ENCODE results near the gene N4BP2L1.

N4BP2L1 gene

DNA sequence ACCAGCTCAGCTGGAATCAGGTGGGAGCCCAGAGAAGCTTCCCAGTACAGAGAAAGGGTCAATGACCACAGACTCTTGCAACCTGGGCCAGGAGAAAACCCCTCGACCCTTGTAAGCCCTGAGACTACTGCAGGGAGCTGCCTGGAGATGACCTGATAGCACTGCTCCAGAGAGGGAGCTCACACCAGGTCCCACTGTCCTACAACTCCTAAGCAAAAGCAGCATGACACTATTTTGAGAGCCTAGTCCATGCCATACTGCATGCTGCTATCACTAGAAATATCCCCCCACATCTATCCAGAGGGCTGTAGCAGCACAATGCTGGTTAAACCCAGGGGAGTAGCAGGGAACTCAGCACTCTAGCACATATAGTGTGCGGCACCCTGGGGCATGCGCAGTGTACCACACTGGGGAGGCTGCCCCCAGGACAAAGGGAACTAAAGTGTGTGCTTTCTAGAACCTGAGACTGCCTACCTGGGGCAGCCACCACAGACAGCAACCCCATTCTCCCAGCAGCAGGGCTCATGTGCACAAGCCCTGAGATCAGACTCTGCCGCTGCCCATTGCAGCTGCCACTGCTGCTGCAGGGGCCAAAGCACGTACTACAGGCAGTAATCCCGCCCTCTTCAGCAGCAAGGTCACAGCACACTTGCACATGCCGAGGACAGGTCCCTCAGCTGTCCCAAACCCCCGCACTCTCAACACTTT lies 27.1 kb upstream of the N4BP2L1 start:
- H3K4me3 ChIP-seq (replicated peaks; ENCODE audit: low read depth, low read length): no peak overlapping the region
- TF ChIP-seq CTCF (IDR thresholded peaks at IDR 0.05; ENCODE audit: insufficient read depth, low read length, poor library complexity, severe bottlenecking): no peak
- DNase-seq (ENCODE audit: extremely low read depth, insufficient read length): no peak
- H3K36me3 ChIP-seq (ENCODE audit: control insufficient read depth, insufficient read depth, low read length): no peaks in the 10 kb centered on the region; the same call in none of the 2 replicates
- H3K27me3 ChIP-seq (replicated peaks; ENCODE audit: control insufficient read depth, insufficient read depth, low read length): no peaks in the 10 kb centered on the region

GRCh38 chr13:32453981-32454380 lies 26.1 kb upstream of the N4BP2L1 start:
- Histone ChIP-seq H3K27me3 (replicated peaks; ENCODE audit: control insufficient read depth, insufficient read depth, low read length) (no peaks in the 10 kb centered on the region), H3K36me3 (ENCODE audit: control insufficient read depth, insufficient read depth, low read length) (no peaks in the 10 kb centered on the region; the same call in none of the 2 replicates), H3K4me3 (replicated peaks; ENCODE audit: low read depth, low read length) (no peak overlapping the region)
- DNase-seq (ENCODE audit: extremely low read depth, insufficient read length): no peak
- no peak for TF ChIP-seq CTCF (IDR thresholded peaks at IDR 0.05; ENCODE audit: insufficient read depth, low read length, poor library complexity, severe bottlenecking)

DNA sequence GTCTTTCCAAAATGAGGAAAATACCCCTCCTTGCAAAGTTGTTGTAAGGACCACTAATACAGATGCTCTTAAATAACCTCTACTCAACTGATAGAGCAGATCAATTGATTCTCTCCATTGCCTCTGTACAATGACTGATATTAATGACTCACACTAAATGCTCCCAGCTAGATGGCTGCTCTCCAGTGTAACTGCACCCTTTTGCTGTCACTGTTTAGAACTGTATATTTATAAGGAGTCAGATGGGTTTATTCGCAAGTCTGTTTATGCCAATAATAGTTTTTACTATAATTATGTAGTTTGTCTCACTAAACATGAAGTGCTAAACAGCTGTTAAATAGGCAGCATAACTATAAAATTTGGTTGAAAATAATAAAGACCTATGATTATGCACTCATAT lies 21.0 kb upstream of the N4BP2L1 start:
- Histone ChIP-seq H3K36me3 (ENCODE audit: control insufficient read depth, insufficient read depth, low read length) (no peaks in the 10 kb centered on the region; the same call in 1 of the 2 replicates), H3K27me3 (replicated peaks; ENCODE audit: control insufficient read depth, insufficient read depth, low read length) (no peaks in the 10 kb centered on the region), H3K4me3 (replicated peaks; ENCODE audit: low read depth, low read length) (no peak overlapping the region)
- TF ChIP-seq CTCF (IDR thresholded peaks at IDR 0.05; ENCODE audit: insufficient read depth, low read length, poor library complexity, severe bottlenecking): no peak
- DNase-seq (ENCODE audit: extremely low read depth, insufficient read length): no peak

GRCh38 chr13:32447894-32448623 lies 20.1 kb upstream of the N4BP2L1 start:
- Histone ChIP-seq H3K27me3 (replicated peaks; ENCODE audit: control insufficient read depth, insufficient read depth, low read length) (no peaks in the 10 kb centered on the region), H3K36me3 (ENCODE audit: control insufficient read depth, insufficient read depth, low read length) (no peaks in the 10 kb centered on the region), H3K4me3 (replicated peaks; ENCODE audit: low read depth, low read length) (no peak overlapping the region)
- no peak for TF ChIP-seq CTCF (IDR thresholded peaks at IDR 0.05; ENCODE audit: insufficient read depth, low read length, poor library complexity, severe bottlenecking)
- DNase-seq (ENCODE audit: extremely low read depth, insufficient read length): no peak

- no peak for TF ChIP-seq CTCF (IDR thresholded peaks at IDR 0.05; ENCODE audit: insufficient read depth, low read length, poor library complexity, severe bottlenecking)
- DNase-seq (ENCODE audit: extremely low read depth, insufficient read length): no peak
- Histone ChIP-seq H3K36me3 (ENCODE audit: control insufficient read depth, insufficient read depth, low read length) (no peaks in the 10 kb centered on the region), H3K27me3 (replicated peaks; ENCODE audit: control insufficient read depth, insufficient read depth, low read length) (no peaks in the 10 kb centered on the region), H3K4me3 (replicated peaks; ENCODE audit: low read depth, low read length) (no peak overlapping the region)
Measured at GRCh38 chr13:32446773-32447465, 19.0 kb upstream of the N4BP2L1 start.
